ENCODE results near the gene DDX24. TPM values are rescaled to one million over a fixed set of nuclear protein-coding genes. Genes with fewer than 3 reads are reported as not detected.
A peak's percentile ranks its signal among the peaks of the same experiment; 100 is the strongest.

Gene DDX24
- polyA plus RNA-seq, 3 donors = 51.2 to 68.0 (median 53.8) TPM

DNA sequence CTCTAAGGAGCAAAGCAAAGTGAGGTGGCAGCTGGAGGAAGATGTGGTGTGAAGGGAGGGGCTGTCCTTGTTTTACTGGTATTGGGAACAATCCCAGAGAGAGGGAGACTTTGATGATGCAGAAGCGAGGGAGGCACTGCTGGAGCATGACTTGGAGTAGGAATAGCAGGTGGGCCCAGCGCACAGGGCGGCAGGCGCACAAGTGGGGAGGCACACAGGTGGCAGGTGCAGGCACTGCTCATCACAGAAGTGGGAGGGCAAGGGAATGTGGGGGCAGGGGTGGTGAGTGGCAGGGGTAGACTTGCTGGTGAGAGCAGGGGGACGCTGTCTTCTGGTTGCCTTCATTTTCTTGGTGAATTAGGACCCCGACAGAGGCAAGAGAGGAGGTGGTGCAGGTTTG lies 18.0 kb upstream of the DDX24 start:
- no peak overlapping the region for H3K4me2 ChIP-seq (replicated peaks; ENCODE audit: extremely low read depth, low read length, poor library complexity, severe bottlenecking)
- Mint-ChIP-seq H3K4me1 (peaks cover 16% of the 10 kb centered on the region), H3K9me3 (no peaks in the 10 kb centered on the region), H3K36me3 (peaks cover 0 to 15% of the 10 kb centered on the region in 2 donors), H3K27me3 (ENCODE audit: low read depth in 3 of 3) (peaks cover 0 to 1% (median 0%) of the 10 kb centered on the region in 3 donors), H3K27ac (no peak overlapping the region), H3K4me3 (no peak overlapping the region)
- WGBS (ENCODE audit: insufficient coverage) = 83% methylated on average over 6 of the region's 6 CpGs
- TF ChIP-seq, protein P1, sequence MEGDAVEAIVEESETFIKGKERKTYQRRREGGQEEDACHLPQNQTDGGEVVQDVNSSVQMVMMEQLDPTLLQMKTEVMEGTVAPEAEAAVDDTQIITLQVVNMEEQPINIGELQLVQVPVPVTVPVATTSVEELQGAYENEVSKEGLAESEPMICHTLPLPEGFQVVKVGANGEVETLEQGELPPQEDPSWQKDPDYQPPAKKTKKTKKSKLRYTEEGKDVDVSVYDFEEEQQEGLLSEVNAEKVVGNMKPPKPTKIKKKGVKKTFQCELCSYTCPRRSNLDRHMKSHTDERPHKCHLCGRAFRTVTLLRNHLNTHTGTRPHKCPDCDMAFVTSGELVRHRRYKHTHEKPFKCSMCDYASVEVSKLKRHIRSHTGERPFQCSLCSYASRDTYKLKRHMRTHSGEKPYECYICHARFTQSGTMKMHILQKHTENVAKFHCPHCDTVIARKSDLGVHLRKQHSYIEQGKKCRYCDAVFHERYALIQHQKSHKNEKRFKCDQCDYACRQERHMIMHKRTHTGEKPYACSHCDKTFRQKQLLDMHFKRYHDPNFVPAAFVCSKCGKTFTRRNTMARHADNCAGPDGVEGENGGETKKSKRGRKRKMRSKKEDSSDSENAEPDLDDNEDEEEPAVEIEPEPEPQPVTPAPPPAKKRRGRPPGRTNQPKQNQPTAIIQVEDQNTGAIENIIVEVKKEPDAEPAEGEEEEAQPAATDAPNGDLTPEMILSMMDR (IDR thresholded peaks at IDR 0.05) = no peak
- H3K79me2 ChIP-seq (ENCODE audit: insufficient read depth, low read length) = no peaks in the 10 kb centered on the region
- no peaks in the 10 kb centered on the region for H3K9me3 ChIP-seq (replicated peaks in 1 of 2; ENCODE audit: control insufficient read depth in 1 of 2, insufficient read depth in 1 of 2, low read length in 2 of 2)
- no peaks in the 10 kb centered on the region for H3K36me3 ChIP-seq (replicated peaks in 1 of 2; ENCODE audit: control insufficient read depth in 1 of 2, insufficient read depth in 2 of 2, low read length in 2 of 2)
- peaks cover 6 to 10% of the 10 kb centered on the region in 2 donors for H3K4me1 ChIP-seq (ENCODE audit: control insufficient read depth in 1 of 2, insufficient read depth in 2 of 2, low read length in 2 of 2)
- H3K27ac ChIP-seq (ENCODE audit: low read depth in 1 of 2, low read length in 2 of 2) = no peak overlapping the region
- no peak for DNase-seq
- H2AFZ ChIP-seq (ENCODE audit: insufficient read depth, low read depth, low read length, poor library complexity, severe bottlenecking) = no peak overlapping the region
- H4K20me1 ChIP-seq (ENCODE audit: insufficient read depth, low read length) = no peaks in the 10 kb centered on the region
- no peaks in the 10 kb centered on the region for H3K27me3 ChIP-seq (ENCODE audit: control insufficient read depth in 2 of 2, insufficient read depth in 2 of 2, low read length in 2 of 2)
- intact Hi-C loops (cut with micrococcal nuclease) = no loop called here
- H3K4me3 ChIP-seq (replicated peaks in 1 of 3; ENCODE audit: low read depth in 2 of 3, low read length in 3 of 3) = no peak overlapping the region
- H3K9ac ChIP-seq (ENCODE audit: insufficient read depth, low read length, poor library complexity, severe bottlenecking) = no peak overlapping the region

DNA sequence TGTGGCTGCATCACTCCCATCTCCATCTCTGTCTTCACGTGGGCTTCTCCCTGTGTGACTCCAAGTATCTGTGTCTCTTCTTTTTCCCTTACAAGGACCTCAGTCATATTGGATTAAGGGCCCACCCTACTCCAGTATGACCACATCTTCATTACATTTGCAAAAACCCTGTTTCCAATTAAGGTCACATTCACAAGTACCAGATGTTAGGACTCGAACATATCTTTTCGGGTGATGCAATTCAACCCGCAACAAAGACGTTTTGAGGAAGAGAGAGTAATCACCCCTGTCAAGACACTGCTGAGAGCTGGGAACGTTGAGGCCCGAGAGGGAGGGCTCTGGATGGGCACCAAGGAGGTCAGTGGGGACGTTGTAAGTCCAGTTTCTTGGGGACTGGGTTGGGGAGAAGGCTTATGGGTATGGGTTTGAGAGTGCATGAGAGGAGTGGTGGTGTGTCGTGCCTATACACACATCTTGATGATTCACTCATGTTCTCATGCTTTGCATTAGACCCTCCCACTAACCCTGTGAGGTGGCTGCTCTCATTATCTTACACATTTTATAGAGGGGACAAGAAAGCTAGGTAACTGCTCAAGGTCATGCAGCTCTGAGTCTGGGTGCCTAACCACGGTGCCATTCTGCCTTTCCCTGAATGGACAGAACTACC lies 17.5 kb upstream of the DDX24 start:
- Histone ChIP-seq H3K4me1 (ENCODE audit: control insufficient read depth in 1 of 2, insufficient read depth in 2 of 2, low read length in 2 of 2) (peaks cover 6 to 10% of the 10 kb centered on the region in 2 donors), H3K9ac (ENCODE audit: insufficient read depth, low read length, poor library complexity, severe bottlenecking) (no peak overlapping the region), H3K27ac (ENCODE audit: low read depth in 1 of 2, low read length in 2 of 2) (no peak overlapping the region), H3K36me3 (replicated peaks in 1 of 2; ENCODE audit: control insufficient read depth in 1 of 2, insufficient read depth in 2 of 2, low read length in 2 of 2) (no peaks in the 10 kb centered on the region), H3K79me2 (ENCODE audit: insufficient read depth, low read length) (no peaks in the 10 kb centered on the region), H3K9me3 (replicated peaks in 1 of 2; ENCODE audit: control insufficient read depth in 1 of 2, insufficient read depth in 1 of 2, low read length in 2 of 2) (no peaks in the 10 kb centered on the region), H3K4me2 (replicated peaks; ENCODE audit: extremely low read depth, low read length, poor library complexity, severe bottlenecking) (no peak overlapping the region), H3K4me3 (replicated peaks in 1 of 3; ENCODE audit: low read depth in 2 of 3, low read length in 3 of 3) (no peak overlapping the region), H3K27me3 (ENCODE audit: control insufficient read depth in 2 of 2, insufficient read depth in 2 of 2, low read length in 2 of 2) (no peaks in the 10 kb centered on the region), H4K20me1 (ENCODE audit: insufficient read depth, low read length) (no peaks in the 10 kb centered on the region), H2AFZ (ENCODE audit: insufficient read depth, low read depth, low read length, poor library complexity, severe bottlenecking) (peak overlapping the region; percentile 37)
- Mint-ChIP-seq H3K36me3 (peaks cover 0 to 15% of the 10 kb centered on the region in 2 donors), H3K27me3 (ENCODE audit: low read depth in 3 of 3) (peaks cover 0 to 1% (median 0%) of the 10 kb centered on the region in 3 donors), H3K4me3 (peak overlapping the region in 1 of 2 donors; percentile 63), H3K9me3 (no peaks in the 10 kb centered on the region), H3K27ac (peak overlapping the region in 1 of 7 donors; percentile 2), H3K4me1 (peaks cover 16% of the 10 kb centered on the region)
- TF ChIP-seq, protein P1 (IDR thresholded peaks at IDR 0.05) = no peak
- DNase-seq = peak in 2 of 3 donors; percentile 1 to 26
- WGBS (ENCODE audit: insufficient coverage) = 56% methylated on average over 2 of the region's 10 CpGs
- intact Hi-C loops (cut with micrococcal nuclease) = no loop called here

All from CD14-positive monocyte (primary cell).